ENCODE results near the gene EPS8.

- TF ChIP-seq CTCF (IDR thresholded peaks at IDR 0.05) (no peak), POLR2AphosphoS5 (IDR thresholded peaks at IDR 0.05; ENCODE audit: low read depth, low read length) (no peak), YY1 (IDR thresholded peaks at IDR 0.05; ENCODE audit: low read depth) (no peak)
These were observed 99.4 kb downstream of the EPS8 start for GRCh38 chr12:15689751-15690191.

All from SK-N-SH (cell line).